Activated naive CD8-positive, alpha-beta T cell treated with anti-CD3 and anti-CD28 coated beads, Interleukin-2, amount 50 U/mL, for 16 hours (primary cell): ENCODE results near the gene SPOCD1.

Source experiments
- DNase-seq: peaks from one replicate; pipeline ENCODE4 v3.0.0-alpha.2; 2020; ENCODE audit warnings: low read depth, low spot score

SPOCD1 gene

GRCh38 chr1:31800674-31800967, 15.2 kb downstream of the SPOCD1 start:
- DNase-seq: no peak

- no peak for DNase-seq
Measured at GRCh38 chr1:31799895-31800673, 15.7 kb downstream of the SPOCD1 start.

- DNase-seq: no peak
Measured at GRCh38 chr1:31799196-31799894, 16.5 kb downstream of the SPOCD1 start.

GRCh38 chr1:31798433-31799195, 17.2 kb downstream of the SPOCD1 start:
- no peak for DNase-seq

GRCh38 chr1:31798086-31798432, 17.8 kb downstream of the SPOCD1 start:
- no peak for DNase-seq

- no peak for DNase-seq
Measured at GRCh38 chr1:31797216-31797615, 18.6 kb downstream of the SPOCD1 start.

- no peak for DNase-seq
Measured at GRCh38 chr1:31796707-31797106, 19.1 kb downstream of the SPOCD1 start.

- no peak for DNase-seq
Measured at GRCh38 chr1:31795801-31796621, 19.8 kb downstream of the SPOCD1 start.

GRCh38 chr1:31795096-31795675, 20.6 kb downstream of the SPOCD1 start:
- no peak for DNase-seq

GRCh38 chr1:31793586-31794285, 22.1 kb downstream of the SPOCD1 start:
- DNase-seq: no peak

- DNase-seq: no peak
Measured at GRCh38 chr1:31793086-31793485, 22.7 kb downstream of the SPOCD1 start.

- DNase-seq: no peak
Measured at GRCh38 chr1:31792541-31792940, 23.3 kb downstream of the SPOCD1 start.

GRCh38 chr1:31792116-31792515, 23.7 kb downstream of the SPOCD1 start:
- no peak for DNase-seq

GRCh38 chr1:31791131-31791858, 24.5 kb downstream of the SPOCD1 start:
- DNase-seq: no peak

GRCh38 chr1:31790641-31791091, 25.2 kb downstream of the SPOCD1 start:
- no peak for DNase-seq

- DNase-seq: no peak
Measured at GRCh38 chr1:31790140-31790539, 25.7 kb downstream of the SPOCD1 start.

- DNase-seq: peak; percentile 95
Measured at GRCh38 chr1:31789259-31790065, 26.4 kb downstream of the SPOCD1 start.

- no peak for DNase-seq
Measured at GRCh38 chr1:31788825-31789256, 27.0 kb downstream of the SPOCD1 start.

- peak; percentile 74 for DNase-seq
Measured at GRCh38 chr1:31788138-31788824, 27.5 kb downstream of the SPOCD1 start.
